HG03135 (cell line): ENCODE measurements around the gene TTLL10.
"Not testable (repeated sequence)": the region's sequence is repeated elsewhere in the genome, so short reads cannot be mapped to it uniquely, and the experiment has no call there.

ENCODE experiments used
- ATAC-seq: cut with Tn5 transposase; IDR thresholded peaks from one replicate; pipeline ENCODE4 v1.9.1; 2021; ENCODE audit warnings: mild to moderate bottlenecking, moderate library complexity; ENCODE audit not compliant: unreplicated experiment

TTLL10 gene

GRCh38 chr1:1183833-1184775, 10.4 kb downstream of the TTLL10 start:
- no peak for ATAC-seq

- ATAC-seq = no peak
Observed at GRCh38 chr1:1185101-1185765, 11.6 kb downstream of the TTLL10 start.

GRCh38 chr1:1187938-1188337, 14.3 kb downstream of the TTLL10 start:
- no peak for ATAC-seq

- ATAC-seq = no peak
Observed at GRCh38 chr1:1189111-1189510, 15.4 kb downstream of the TTLL10 start.

- ATAC-seq = no peak
Observed at GRCh38 chr1:1191734-1192133, 18.1 kb downstream of the TTLL10 start.

GRCh38 chr1:1194723-1195122, 21.0 kb downstream of the TTLL10 start:
- no peak for ATAC-seq

GRCh38 chr1:1195726-1196125, 22.0 kb downstream of the TTLL10 start:
- ATAC-seq = not testable (repeated sequence)

GRCh38 chr1:1196431-1197187, 22.9 kb downstream of the TTLL10 start:
- ATAC-seq = no peak

- ATAC-seq = no peak
Observed at GRCh38 chr1:1197188-1197500, 23.5 kb downstream of the TTLL10 start.

GRCh38 chr1:1197551-1198422, 24.1 kb downstream of the TTLL10 start:
- ATAC-seq = no peak

GRCh38 chr1:1198423-1199140, 24.9 kb downstream of the TTLL10 start:
- ATAC-seq = no peak

GRCh38 chr1:1199141-1199960, 25.7 kb downstream of the TTLL10 start:
- ATAC-seq = no peak

- ATAC-seq = no peak
Observed at GRCh38 chr1:1199961-1200875, 26.5 kb downstream of the TTLL10 start.

GRCh38 chr1:1200876-1201810, 27.5 kb downstream of the TTLL10 start:
- peak; percentile 45 for ATAC-seq

GRCh38 chr1:1202831-1203560, 29.3 kb downstream of the TTLL10 start:
- ATAC-seq = no peak
